Activated CD4-positive, alpha-beta T cell treated with anti-CD3 and anti-CD28 coated beads for 48 hours (primary cell): ENCODE results near the gene DNAJC8.

Source experiments
- DNase-seq: peaks from one replicate; pipeline ENCODE4 v3.0.0-alpha.2; 2020

The DNAJC8 gene

DNA sequence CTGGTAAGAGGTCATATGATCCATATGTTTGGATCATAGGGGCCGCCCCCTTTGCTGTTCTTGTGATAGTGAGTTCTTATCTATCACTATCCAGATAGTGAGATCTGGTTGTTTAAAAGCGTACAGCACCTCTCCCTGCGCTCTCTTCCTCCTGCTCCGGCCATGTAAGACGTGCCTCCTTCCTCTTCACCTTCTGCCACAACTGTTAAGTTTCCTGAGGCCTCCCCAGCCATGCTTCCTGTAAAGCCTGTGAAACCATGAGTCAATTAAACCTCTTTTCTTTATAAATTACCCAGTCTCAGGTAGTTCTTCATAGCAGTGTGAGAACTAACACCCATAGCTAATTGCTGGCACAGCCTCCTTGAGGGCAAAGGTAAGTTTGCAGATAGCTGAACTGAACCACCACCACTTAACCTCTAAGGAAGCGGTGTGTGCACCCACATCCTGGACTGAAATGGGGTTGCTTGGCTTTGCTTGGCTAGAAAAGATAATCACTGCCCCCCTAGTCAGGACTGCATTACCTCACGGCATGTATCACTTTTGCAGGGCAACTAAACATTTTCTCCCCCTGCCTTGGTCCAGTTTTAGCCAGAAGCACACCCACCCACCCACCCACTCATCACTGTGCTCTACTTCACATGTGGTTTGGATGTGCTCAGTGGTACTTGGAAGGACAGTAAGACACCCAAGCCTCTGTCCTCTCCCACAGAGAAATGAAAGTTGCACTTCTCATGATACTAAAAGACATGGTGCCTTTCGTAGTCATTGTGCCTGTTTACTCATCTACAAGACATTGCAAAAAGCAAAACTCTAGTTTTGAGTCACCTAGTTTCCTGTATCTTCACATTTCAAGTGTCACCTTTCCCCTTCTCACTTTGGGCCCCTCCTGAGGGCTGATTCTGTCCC, 33.2 kb downstream of the DNAJC8 start:
- DNase-seq: peak; percentile 71

DNA sequence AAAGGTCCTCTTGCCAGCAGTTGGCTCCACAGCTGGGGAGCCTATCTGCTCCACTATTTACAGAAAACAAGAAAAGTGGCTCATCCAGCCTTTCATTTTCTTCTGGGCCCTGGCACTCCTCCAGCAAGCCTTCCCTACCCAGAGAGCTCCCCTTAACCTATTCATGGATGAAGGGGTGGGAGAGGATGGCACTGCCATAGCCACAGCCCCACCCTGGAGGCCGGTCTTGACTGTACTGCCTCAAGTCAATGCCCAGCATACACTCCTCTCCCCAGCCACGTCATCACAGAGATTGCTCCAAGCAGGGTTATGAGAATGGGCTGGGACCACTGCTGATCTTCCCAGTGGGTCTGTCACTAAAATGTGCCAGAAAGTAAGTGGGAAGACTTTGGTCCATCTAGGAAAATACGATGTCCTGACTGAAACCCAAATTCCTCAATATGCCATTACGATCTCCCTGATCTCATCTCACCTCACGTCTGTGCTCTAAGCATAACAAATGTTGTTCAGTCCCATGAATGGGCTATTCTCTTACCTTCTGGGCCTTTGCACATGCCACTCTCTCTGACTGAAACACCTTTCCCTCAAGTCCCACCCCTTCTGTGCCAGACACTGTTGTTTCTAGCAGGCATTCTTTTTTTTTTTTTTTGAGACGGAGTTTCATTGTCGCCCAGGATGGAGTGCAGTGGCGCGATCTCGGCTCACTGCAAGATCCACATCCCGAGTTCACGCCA, 35.0 kb downstream of the DNAJC8 start:
- DNase-seq: no peak

DNA sequence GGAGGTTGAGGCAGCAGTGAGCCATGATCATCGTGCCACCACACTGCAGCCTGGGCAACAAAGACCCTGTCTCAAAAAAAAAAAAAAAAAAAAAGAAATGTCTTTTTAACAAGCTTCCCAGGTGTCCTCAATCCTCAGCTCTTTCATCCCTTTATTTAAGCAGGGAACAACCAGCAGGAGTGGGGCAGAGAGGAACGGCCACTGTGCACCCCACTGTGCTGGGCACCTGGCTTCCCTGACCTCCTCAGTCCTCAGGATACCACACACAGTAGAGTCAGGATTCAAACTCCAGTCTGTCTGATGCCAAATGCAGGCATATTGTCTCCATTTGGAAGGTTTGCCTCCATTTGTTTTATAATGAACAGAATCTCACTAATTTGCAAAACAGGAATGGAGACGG, 36.5 kb downstream of the DNAJC8 start:
- no peak for DNase-seq

DNA sequence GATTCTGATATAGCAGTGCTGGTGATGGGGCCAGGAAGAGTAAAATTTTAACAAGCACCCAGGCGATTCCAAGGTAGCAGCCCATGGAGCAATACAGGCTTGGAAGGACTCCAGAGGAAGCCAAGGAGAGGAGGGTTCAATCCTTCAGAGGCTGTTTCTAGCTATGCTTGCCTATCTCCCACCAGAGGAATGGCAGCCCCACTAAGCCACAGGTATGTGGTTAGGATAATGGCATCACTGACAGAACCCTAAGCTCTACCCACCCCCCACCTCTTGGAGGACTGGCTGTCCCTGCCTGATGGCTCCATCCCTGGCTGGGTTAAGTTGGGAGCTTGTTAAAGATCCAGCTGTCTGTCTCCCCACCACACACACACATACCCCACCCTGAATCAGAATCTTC, 37.0 kb downstream of the DNAJC8 start:
- DNase-seq: no peak

DNA sequence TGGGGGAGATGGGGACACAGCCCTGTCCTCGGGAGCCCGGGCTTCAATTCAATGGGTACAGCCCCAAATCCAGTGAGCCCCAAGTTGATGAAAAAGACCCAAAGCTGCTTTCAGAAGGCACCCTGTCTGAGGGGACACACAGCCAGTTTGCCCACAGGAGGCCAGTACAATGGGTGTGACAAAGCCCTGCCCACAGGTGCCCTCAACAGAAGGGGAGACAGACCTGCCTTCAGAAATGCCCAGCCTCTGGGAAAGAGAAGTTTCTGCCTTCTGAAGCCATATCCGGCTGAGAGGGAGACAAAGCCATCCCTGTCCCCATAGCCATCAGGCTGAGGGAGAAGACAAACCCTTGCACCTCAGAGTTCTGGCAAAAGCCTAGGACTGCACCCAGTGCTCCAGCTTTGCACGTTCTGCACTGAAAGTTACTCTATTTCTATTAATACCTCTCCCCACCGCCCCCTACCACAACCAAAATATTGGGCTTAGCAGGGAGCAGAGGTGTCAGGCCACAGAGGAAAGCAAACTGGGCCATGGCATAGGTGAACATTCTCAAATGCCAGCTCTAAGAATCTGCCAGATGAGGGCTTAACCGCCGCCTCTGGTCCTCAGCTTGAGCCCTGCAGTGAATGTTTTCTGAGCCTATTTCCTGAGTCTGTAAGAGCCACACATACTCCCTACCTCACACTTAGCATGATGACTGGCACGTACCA, 38.3 kb downstream of the DNAJC8 start:
- DNase-seq: no peak

DNA sequence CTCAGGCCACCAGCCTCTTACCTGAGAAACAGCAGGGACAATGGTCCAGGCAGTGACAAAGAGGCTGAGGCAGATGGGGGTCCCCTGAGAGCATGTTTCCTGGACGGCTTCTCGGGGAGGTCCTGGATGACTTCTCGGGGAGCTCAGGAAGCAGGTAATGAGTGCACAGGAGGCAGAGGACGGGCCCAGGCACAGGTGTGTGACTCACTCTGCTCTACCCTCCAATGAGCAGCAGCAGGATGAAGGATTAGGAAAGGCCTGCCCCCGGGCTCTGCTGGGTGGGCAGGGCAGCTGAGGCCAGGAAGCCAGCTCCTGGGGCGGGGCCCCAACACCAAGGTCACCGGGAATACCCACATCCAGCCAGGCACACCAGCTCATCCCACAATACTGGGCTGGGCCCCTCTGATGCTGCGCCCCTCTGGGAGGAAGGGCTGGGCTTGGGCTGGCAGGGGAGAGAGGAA, 39.1 kb downstream of the DNAJC8 start:
- DNase-seq: no peak

DNA sequence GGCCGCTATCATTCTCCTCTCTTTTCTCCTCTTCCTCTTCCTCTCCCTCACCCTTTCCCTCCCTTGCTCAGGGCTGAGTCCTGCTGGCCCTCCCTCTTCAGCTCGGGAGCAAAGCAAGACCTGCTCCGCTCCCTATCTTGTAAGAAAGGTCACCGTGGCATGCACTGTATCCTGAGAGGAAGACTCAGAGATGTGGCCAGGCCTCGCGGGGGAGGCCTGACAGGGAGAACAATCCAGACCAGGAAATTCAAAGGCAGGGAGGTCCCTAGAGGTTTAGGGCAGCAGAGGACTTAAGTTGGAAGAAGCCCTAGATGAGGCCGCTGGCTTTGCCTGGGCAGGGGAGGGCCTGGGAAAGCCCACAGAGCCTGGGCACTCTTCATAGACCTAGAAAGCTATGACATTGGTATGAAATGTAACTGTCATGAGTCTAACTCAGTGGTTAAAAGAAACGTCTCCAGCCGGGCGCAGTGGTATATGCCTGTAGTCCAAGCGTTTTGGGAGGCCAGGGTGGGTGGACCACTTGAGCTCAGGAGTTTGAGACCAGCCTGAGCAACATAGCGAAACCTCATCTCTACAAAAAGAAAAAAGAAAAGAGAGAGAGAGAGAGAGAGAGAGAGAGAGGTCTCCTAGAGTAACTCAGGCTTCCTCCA, 41.7 kb downstream of the DNAJC8 start:
- DNase-seq: no peak

DNA sequence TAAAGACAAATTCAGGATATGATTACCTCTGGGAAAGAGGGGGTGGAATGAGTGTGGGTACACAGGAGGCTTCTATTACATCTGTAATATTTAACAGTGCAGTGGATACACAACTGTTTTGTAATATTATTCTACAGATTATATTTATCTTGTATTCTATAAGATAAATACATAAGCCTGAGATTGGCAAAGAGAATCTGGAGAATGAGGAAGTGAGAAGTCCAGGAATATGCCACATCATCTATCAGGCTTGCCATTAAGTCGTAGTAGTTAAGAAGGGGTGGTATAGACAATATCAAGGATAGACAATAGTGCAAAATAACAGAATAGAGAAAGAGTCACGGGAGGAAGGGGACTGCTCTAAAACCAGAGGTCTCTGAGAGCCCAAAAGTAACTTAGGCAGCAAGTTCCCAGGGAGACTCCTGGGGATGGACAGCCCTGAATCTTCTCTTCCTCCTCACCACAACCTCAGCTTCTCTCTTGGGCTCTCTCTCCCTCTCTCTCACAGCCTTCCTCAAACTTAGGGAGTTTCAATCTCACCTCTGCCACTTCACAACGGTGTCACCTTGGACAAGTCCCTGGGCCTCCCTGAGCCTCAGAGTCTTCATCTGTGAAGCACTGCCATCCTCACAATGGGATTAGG, 42.4 kb downstream of the DNAJC8 start:
- DNase-seq: no peak

DNA sequence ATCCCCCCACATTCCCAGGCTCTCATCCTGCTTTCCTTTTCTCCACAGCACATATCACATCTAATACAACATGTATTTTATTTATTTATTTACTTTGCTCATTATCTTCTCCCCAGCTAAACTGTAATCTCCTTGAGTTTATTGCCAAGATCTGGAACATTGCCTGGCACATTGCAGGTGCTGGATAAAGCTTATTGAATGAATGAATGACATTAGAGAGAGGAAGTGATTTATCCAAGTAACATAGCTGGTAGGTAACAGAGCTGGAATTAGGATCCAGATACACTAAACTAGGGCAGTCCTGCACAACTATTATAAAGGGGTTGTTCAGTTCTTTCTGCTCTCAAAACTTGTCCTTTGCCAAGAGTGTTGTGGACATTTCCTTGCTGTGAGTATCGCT, 47.8 kb downstream of the DNAJC8 start:
- no peak for DNase-seq

DNA sequence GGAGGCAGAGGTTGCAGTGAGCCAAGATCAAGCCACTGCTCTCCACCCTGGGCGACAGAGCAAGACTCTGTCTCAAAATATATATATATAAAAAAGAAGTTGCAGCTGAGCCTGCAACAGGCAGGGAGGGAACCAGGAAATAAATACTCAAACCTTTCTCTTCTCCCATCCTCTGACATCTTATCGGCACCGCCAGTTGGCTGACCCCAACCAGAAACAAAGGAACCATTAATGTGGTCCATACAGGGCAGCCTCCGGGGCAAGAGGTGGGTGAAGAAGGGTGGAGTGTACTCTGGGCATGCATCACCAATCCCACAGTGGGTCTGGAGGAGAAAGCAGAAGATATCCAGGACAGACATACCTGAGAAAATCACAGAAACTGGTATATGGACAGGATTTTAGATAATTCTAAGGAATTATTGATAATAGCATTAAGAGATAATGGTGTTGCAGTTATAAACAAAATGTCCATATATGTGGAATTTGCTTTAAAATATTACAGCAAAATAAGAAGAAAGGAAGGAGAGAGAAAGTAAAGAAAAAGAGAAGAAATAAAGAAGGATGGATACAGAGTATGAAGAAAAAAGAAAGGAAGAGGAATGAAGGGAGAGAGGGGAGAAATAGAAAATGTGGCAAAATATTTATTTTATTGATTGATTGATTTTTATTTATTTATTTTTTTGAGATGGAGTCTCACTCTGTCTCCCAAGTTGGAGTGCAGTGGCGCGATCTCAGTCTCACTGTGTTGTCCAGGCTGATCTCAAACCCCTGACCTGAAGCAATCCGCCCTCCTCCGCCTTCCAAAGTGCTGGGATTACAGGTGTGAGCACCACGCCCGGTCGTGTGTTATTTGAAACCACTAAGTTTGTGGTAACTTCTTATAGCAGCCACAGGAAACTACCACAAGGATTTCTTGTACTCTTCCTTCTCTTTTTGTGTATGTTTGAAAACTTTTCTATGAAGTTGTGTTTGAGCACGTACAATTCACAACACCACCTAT, 52.2 kb downstream of the DNAJC8 start:
- no peak for DNase-seq

DNA sequence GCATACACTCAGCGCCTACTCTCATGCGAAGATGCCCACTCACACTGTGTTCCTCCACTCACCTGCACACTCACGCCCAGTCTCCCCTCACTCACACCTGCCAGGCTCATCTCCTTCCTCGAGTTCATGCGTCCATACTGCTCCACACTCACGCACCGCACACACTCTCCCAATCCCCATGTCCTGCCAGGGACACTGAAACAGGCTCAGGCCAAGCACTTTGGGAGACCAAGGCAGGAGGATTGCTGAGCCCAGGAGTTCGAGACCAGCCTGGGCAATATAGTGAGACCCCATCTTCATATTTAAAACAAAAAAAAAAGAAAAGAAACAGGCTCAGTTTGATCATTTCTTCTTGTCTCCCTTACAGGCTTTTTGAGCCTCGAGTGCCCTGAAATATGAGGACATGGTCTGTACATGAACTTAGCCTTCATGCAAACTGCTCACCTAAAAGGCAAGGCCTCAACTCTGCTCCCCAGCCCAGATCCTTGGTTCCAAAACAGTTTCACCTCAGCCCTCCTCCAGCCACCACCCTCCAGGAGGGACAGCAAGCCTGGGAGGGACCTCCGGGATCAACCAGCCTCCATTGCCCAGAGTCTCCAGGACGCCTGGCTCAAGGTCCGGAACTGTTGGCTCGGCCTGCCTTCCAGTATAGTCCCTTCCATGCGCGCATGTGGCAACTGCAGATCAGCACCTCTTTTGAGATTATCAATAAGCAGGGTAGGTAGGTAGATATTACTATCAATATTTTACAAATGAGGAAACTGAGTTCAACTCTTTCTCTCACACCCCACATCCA, 53.9 kb downstream of the DNAJC8 start:
- no peak for DNase-seq

DNA sequence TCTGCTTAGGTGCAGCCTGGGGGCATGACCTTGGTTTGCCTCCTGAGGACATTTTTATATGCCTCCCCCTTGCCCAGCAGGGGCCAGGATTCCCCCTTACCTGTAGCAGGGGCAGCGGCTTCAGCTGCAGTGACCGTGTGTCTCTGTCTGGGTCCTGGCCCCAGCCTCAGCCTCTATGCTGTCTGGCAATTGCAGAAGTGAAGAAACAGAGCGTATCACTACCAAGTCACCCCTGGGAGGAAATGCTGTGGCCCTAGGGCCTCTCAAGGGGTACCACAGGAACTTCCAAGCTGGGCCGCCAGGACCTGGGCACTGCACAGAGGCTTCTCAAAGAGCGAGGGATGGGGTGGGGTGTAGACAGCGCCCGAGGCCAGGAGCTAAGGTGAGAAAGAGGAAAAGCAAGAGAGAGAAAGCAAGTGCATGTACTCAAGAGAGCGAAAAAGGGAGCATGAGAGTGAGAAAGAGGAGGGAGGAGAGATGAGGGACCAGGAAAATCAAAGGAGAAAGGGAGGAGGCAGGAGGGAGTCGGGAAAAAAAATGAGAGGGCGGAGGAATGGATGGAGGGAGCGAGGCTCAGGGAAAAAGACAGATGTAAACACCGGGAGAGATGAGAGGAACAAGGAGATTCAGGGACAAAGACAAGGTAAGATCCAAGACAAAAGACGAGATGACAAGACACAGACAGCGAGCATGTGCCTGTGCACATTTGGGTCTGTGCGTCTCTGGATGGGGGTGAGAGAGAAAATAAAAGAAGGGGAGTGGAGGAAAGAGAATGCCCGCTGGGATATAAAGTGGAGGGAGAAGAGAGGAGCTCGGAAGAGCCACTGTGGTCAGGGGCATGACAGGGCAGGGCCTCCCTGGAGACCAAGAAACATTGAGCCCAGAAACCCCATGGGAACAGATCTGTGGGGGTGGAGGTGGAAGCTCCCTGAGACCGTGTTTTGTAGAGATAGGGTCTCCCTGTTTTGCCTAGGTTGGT, 56.0 kb downstream of the DNAJC8 start, which contains the start of gene PTAFR:
Gene PTAFR, minus strand, starts transcription at position 199 of the 979 bp plus-strand sequence. CDS start 25,669 bp downstream, outside the sequence.
- DNase-seq: no peak

DNA sequence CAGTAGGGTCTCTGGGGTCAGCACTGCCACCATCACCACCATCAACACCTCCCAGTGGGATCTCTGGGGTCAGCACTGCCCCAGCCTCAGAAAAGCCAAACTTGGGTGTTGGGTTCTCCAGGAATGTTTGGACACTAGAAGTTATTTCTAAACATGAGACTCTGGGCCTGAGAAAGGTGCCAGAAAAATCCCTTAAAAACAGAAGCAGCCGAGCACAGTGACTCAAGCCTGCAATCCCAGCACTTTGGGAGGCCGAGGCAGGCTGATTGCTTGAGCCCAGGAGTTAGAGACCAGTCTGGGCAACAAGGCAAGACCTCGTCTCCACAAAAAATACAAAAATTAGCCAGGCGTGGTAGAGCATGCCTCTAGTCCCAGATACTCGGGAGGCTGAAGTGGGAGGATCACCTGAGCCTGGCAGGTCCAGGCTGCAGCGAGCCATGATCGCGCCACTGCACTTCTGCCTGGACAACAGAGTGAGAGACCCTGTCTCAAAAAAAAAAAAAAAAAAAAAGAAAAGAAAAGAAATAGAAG, 56.8 kb downstream of the DNAJC8 start:
- DNase-seq: no peak

DNA sequence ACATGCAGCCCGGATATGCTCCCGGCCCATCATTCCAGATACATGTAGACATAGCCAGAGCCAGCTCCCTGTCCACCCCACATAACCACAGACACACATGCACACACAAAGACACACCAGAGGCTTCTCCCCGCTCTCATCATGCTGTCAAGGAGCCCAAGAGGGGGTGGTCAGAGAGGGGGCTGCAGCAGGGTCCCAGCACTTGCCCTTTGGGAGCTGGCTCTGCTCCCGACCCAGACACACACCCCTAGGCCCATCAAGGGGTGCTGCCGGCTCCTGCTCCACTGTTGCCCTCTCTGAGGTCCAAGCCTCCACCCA, 58.9 kb downstream of the DNAJC8 start:
- DNase-seq: no peak

DNA sequence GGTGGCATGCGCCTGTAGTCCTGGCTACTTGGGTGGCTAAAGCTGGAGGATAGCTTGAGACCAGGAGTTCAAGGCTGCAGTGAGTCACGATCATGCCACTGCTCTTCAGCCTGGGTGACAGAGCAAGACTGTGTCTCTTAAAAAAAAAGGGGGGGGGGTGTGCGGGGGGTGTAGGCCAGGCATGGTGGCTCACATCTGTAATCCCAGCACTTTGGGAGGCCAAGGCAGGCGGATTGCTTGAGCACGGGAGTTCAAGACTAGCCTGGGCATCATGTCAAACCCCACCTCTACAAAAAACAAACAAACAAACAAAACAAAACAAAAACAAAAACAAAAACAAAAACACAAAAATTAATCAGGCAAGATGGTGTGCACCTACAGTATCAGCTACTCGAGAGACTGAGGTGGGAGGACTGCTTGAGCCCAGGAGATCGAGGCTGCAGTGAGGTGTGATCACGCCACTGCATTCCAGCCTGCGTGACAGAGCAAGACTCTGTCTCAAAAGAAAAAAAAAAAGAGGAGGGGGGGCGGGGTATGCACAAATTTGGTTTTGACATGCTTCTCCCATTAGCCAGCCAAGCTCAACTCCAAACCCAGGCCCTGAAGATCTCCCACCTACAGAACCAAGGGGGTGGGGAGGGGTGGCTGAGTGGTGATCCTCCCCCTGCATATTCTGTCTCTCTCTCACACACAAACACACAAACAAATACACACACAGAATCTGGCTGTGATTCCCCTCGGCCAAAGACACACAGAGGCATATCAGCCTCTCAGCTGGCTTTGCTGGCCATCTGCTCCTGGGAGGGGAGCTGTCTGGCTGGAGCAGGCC, 59.5 kb downstream of the DNAJC8 start:
- no peak for DNase-seq

DNA sequence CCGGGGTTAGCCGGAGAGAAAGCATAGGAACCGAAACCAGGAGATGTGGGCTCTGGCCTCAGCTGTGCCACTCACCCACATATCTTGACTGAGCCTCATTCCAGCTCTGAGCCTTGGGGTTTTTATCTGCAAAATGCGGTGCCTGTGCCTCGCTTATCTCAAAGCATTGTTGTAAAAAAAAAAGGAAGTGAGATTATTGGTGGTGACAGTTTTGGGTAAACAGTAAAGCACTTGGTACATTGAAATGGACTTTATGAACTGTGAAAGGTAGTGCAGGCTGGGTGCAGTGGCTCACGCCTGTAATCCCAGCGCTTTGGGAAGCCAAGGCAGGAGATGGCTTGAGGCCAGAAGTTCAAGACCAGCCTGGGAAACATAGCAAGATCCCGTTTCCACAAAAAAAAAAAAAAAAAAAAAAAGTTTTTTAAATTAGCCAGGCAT, 60.1 kb downstream of the DNAJC8 start:
- peak; percentile 52 for DNase-seq

DNA sequence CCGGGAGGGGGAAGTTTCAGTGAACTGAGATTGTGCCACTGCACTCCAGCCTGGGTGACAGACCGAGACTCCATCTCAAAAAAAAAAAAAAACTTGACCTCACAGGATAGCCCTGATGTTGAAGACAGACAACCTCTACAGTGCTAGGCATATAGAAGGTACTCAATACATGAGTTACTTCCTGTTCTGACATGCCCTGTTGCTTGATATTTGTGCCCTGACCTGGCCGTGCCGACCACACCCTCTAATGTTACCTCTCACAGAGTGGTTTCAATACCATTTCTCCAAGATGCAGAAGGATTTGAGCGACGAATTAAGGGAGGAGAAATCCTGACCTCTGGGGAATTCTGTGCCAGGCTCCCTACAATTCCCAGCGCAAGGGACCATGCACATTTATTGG, 61.6 kb downstream of the DNAJC8 start:
- DNase-seq: no peak
